ENCODE data around the gene FTCD. TPM values are rescaled to one million over a fixed set of nuclear protein-coding genes. Genes with fewer than 3 reads are reported as not detected.

Gene FTCD
- total and polyA plus RNA-seq, 3 donors from 2014 or later: 49.2 to 63.5 (median 50.5) TPM

DNA sequence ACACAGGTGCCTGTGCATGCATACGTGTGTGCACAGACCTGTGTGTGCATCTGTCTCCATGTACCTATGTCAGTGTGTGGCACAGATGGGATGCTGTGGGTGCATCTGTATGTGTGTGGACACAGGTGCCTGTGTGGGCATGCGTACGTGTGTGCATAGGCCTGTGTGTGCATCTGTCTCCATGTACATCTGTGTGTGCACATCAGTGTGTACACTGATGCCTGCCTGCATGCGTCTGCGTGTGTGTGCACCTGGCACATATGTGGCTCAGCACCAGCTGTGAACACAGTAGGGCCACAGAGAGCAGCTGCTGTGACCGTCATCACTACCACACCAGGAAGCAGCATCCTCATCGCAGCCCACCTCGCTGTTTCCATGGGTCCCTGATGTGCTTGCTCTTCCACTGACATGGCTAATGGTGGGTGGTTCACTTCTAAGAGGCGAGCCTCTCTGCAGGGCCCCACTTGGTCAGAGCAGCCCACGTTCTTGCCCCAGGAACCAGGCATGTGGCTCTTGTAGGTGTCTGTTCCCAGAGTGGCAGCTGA is 38.5 kb upstream of the FTCD start:
- TF ChIP-seq, protein P1, sequence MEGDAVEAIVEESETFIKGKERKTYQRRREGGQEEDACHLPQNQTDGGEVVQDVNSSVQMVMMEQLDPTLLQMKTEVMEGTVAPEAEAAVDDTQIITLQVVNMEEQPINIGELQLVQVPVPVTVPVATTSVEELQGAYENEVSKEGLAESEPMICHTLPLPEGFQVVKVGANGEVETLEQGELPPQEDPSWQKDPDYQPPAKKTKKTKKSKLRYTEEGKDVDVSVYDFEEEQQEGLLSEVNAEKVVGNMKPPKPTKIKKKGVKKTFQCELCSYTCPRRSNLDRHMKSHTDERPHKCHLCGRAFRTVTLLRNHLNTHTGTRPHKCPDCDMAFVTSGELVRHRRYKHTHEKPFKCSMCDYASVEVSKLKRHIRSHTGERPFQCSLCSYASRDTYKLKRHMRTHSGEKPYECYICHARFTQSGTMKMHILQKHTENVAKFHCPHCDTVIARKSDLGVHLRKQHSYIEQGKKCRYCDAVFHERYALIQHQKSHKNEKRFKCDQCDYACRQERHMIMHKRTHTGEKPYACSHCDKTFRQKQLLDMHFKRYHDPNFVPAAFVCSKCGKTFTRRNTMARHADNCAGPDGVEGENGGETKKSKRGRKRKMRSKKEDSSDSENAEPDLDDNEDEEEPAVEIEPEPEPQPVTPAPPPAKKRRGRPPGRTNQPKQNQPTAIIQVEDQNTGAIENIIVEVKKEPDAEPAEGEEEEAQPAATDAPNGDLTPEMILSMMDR (IDR thresholded peaks at IDR 0.05): no peak
- TF ChIP-seq POLR2A (IDR thresholded peaks at IDR 0.05): no peak
- WGBS, 2 donors: 85 to 89% methylated on average over 5 to 9 of the region's 10 CpGs
- H3K4me3 ChIP-seq: no peak overlapping the region
- peak; percentile 9 for DNase-seq
- H3K27me3 ChIP-seq: no peaks in the 10 kb centered on the region
- H3K9me3 ChIP-seq: no peaks in the 10 kb centered on the region
- intact Hi-C loops (cut with DNase I; ENCODE audit: low total_unique reads): no loop called here
- H3K36me3 ChIP-seq (ENCODE audit: low read depth, missing control alignments): no peaks in the 10 kb centered on the region
- H3K27ac ChIP-seq: no peak overlapping the region
- peaks cover 15% of the 10 kb centered on the region for H3K4me1 ChIP-seq

DNA sequence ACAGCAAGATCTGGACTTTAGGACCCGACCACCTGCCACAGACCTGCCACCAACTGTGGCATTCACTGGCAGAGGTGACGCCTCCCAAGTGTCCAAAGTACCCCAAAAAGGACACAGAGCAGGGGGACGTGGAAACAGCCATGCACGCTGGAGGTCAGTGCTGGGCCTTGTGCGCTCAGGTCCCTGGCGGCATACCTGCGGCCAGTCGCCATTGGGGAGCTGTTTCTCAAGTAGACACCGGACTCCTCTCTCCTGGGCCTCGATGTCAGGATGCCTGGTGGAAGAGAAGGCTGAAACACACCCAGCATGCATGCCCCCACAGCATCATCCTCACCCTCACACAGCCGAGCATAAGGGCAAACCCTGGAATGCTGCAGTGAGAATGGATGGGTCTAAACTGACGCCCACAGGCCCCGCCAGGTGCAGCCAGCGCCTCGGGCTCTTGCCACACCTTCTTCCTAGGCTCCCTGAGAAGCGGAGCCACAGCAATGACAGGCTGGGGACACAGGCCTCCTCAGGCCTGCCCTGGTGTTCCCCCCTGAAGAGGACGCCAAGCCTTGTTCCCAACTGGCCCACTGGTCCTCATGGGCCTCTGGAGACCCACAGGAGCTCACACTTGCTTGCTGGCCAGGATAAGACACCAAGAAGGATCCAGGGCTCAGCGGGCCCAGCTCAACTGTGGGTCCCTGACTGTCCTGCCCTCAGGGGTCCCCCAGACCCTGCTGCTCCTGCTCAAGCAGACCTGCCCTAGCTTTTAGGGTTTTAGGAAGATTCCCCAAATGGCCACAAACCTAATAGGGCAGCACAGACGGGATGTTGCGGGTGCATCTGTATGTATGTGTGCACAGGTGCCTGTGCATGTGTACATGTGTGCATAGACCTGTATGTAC is 36.6 kb upstream of the FTCD start:
- Histone ChIP-seq H3K4me3 (no peak overlapping the region), H3K27me3 (no peaks in the 10 kb centered on the region), H3K4me1 (peaks cover 33% of the 10 kb centered on the region), H3K36me3 (ENCODE audit: low read depth, missing control alignments) (no peaks in the 10 kb centered on the region), H3K27ac (no peak overlapping the region), H3K9me3 (no peaks in the 10 kb centered on the region)
- intact Hi-C loops (cut with DNase I; ENCODE audit: low total_unique reads): no loop called here
- no peak for DNase-seq
- 94 to 95% methylated on average over 12 to 16 of the region's 20 CpGs for WGBS, 2 donors
- TF ChIP-seq, protein P1 (IDR thresholded peaks at IDR 0.05): no peak
- TF ChIP-seq POLR2A (IDR thresholded peaks at IDR 0.05): no peak

DNA sequence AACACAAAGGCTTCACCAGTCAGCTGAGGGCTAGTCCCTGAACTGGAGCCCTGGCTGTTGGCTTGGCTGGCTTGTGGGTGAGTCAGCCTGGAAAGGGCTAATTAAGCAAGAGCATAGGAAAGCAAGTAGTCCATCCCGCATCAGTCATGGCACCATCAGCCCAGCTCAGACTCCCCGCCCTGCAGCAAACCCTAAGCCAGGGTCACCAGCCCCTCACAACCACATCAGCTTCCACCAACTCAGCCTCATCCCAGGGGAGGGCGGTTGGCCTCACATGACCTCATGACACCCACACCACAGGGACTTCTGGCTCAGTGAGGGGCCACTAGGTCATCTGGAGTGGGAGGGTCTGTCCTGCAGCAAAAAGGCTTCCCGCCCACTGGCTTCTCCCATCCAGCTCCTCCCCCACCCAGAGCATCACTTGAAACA is 35.9 kb upstream of the FTCD start:
- intact Hi-C loops (cut with DNase I; ENCODE audit: low total_unique reads): no loop called here
- peak; percentile 31 for DNase-seq
- Histone ChIP-seq H3K27ac (peak overlapping the region in 1 of 2 donors; percentile 81), H3K36me3 (ENCODE audit: low read depth, missing control alignments) (no peaks in the 10 kb centered on the region), H3K9me3 (no peaks in the 10 kb centered on the region), H3K27me3 (no peaks in the 10 kb centered on the region), H3K4me1 (peaks cover 33% of the 10 kb centered on the region), H3K4me3 (no peak overlapping the region)
- TF ChIP-seq, protein P1 (IDR thresholded peaks at IDR 0.05): no peak
- no peak for TF ChIP-seq POLR2A (IDR thresholded peaks at IDR 0.05)
- 65 to 76% methylated on average over 2 to 3 of the region's 4 CpGs for WGBS, 2 donors

DNA sequence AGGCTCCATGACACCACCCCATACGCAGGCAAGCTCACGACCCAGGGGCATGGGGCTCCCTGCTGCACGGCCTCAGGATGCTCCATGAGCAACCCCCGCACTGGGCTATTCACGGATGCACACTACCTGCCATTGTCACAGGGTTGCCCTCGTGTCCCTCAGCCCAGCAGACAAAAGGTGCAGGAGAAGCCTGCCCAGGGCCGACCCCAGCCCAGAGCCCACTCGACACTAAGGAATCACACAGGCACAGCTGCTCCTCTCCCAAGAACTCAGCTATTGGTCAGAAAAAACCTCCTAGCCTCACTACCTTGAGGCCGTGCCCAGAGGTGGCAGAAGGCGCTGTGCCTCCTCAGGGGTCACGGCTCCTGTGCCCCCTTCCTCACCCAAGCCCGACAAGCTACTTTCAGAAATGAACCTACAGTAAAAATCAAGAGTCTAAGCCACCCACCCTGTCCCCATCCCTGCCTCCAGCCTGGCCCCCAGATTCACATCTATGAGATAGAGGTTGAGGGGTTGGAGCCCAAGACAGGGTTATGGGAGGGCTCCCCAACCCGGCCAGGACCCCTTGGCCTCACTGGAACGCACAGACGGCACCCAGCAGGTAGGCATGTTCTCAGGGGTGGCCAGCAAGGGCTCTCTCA is 35.2 kb upstream of the FTCD start:
- peak; percentile 13 for DNase-seq
- intact Hi-C loops (cut with DNase I; ENCODE audit: low total_unique reads): no loop called here
- H3K9me3 ChIP-seq: no peaks in the 10 kb centered on the region
- no peak overlapping the region for H3K4me3 ChIP-seq
- peaks cover 33% of the 10 kb centered on the region for H3K4me1 ChIP-seq
- H3K27me3 ChIP-seq: no peaks in the 10 kb centered on the region
- TF ChIP-seq POLR2A (IDR thresholded peaks at IDR 0.05): no peak
- TF ChIP-seq, protein P1 (IDR thresholded peaks at IDR 0.05): no peak
- H3K36me3 ChIP-seq (ENCODE audit: low read depth, missing control alignments): no peaks in the 10 kb centered on the region
- 89 to 92% methylated on average over 8 to 15 of the region's 15 CpGs for WGBS, 2 donors
- H3K27ac ChIP-seq: peak overlapping the region in 1 of 2 donors; percentile 81
